H1 (cell line): ENCODE results near the gene B3GALNT1. TPM values are rescaled to one million over a fixed set of nuclear protein-coding genes. Genes with fewer than 3 reads are reported as not detected.
"Not testable (repeated sequence)": the region's sequence is repeated elsewhere in the genome, so short reads cannot be mapped to it uniquely, and the experiment has no call there.

Experiments
- CTCF ChIA-PET: fragments of 300-600 bp; sonication (Branson Sonifier 250); formaldehyde crosslinking; loops from one replicate; lab custom pipeline; 2021; ENCODE audit not compliant: partially characterized antibody; lab: Charles Lee
- POLR2A ChIA-PET: fragments of 300-600 bp; sonication (Branson Sonifier 250); formaldehyde crosslinking; loops from one replicate; lab custom pipeline; 2021; ENCODE audit warnings: inconsistent platforms; ENCODE audit not compliant: partially characterized antibody; lab: Charles Lee
- DNase-seq, 2 experiments: peaks; one replicate each; pipeline versions ENCODE4 v3.0.0 to v3.0.0-alpha.2; 2010 to 2022; ENCODE audit warnings: low spot score in 2 of 2, low read depth in 1 of 2, mixed read lengths in 1 of 2
- FAIRE-seq: peaks from 2 replicates; lab custom pipeline; 2011; peaks lifted over from hg19 to GRCh38; lab: Jason Lieb, UNC
- H2AFZ ChIP-seq: 2 replicates; pipeline ENCODE4 v1.8.1; 2012; ENCODE audit warnings: low read length, inconsistent platforms
- H2AK5ac ChIP-seq: 2 replicates; pipeline ENCODE4 v1.6.1; 2013; ENCODE audit warnings: low read depth, low read length
- H2BK120ac ChIP-seq: replicated peaks from 2 replicates; pipeline ENCODE3; 2013; ENCODE audit warnings: low read depth, low read length, inconsistent platforms
- H2BK12ac ChIP-seq: 2 replicates; pipeline ENCODE4 v1.6.1; 2013; ENCODE audit warnings: low read depth, low read length
- H2BK15ac ChIP-seq: 2 replicates; pipeline ENCODE4 v1.6.1; 2013; ENCODE audit warnings: low read length
- H2BK20ac ChIP-seq: 2 replicates; pipeline ENCODE4 v1.6.1; 2013; ENCODE audit warnings: low read length
- H2BK5ac ChIP-seq: 2 replicates; pipeline ENCODE4 v1.6.1; 2013; ENCODE audit warnings: low read depth, low read length
- H3K14ac ChIP-seq: 2 replicates; pipeline ENCODE4 v1.6.1; 2013; ENCODE audit warnings: inconsistent platforms; ENCODE audit not compliant: insufficient read length
- H3K18ac ChIP-seq: 2 replicates; pipeline ENCODE4 v1.6.1; 2013; ENCODE audit warnings: low read length; ENCODE audit errors: extremely low read depth
- H3K23ac ChIP-seq: 2 replicates; pipeline ENCODE4 v1.6.1; 2013; ENCODE audit warnings: inconsistent platforms; ENCODE audit not compliant: insufficient read length
- H3K23me2 ChIP-seq: 2 replicates; pipeline ENCODE4 v1.6.1; 2013; ENCODE audit warnings: low read depth, low read length
- H3K27ac ChIP-seq: 2 replicates; pipeline ENCODE4 v1.6.1; 2011; ENCODE audit warnings: low read depth, low read length, inconsistent platforms
- H3K27me3 ChIP-seq, 4 experiments: replicated peaks in 1 of 4; 1 replicate in 1 of 4; 2 replicates in 3 of 4; pipeline versions ENCODE4 v1.6.1 to v1.8.1; 2011 to 2013; ENCODE audit warnings: low read length in 3 of 4, mild to moderate bottlenecking in 3 of 4, inconsistent platforms in 2 of 4, mixed read lengths in 2 of 4, moderate library complexity in 1 of 4; ENCODE audit not compliant: control insufficient read depth in 3 of 4, insufficient read depth in 3 of 4; ENCODE audit errors: extremely low read depth in 1 of 4
- H3K36me3 ChIP-seq, 4 experiments: 2 replicates each; pipeline versions ENCODE4 v1.6.1 to v1.8.1; 2011 to 2013; ENCODE audit warnings: mild to moderate bottlenecking in 4 of 4, low read length in 3 of 4, moderate library complexity in 2 of 4, control low read depth in 1 of 4, inconsistent platforms in 1 of 4; ENCODE audit not compliant: insufficient read depth in 4 of 4, control insufficient read depth in 2 of 4
- H3K4ac ChIP-seq: replicated peaks from 2 replicates; pipeline ENCODE3; 2013; ENCODE audit warnings: low read length, low read depth, mixed read lengths, inconsistent platforms; ENCODE audit not compliant: insufficient read length
- H3K4me1 ChIP-seq, 4 experiments: replicated peaks in 1 of 4; 1 replicate in 1 of 4; 2 replicates in 3 of 4; pipeline versions ENCODE4 v1.6.1 to v1.8.1; 2011 to 2013; ENCODE audit warnings: low read length in 3 of 4, inconsistent platforms in 2 of 4, mixed read lengths in 1 of 4; ENCODE audit not compliant: insufficient read depth in 4 of 4, control insufficient read depth in 3 of 4
- H3K4me2 ChIP-seq, 2 experiments: 2 replicates each; pipeline versions ENCODE4 v1.6.1 to v1.8.1; 2011 to 2013; ENCODE audit warnings: low read depth in 2 of 2, low read length in 2 of 2, control low read depth in 1 of 2, inconsistent platforms in 1 of 2, mild to moderate bottlenecking in 1 of 2; ENCODE audit not compliant: insufficient read depth in 1 of 2
- H3K4me3 ChIP-seq, 4 experiments: fragments of 200-600, 300-600 bp in 1 of 4; sonication (generic), shearing (Covaris generic), sonication (Bioruptor Twin) in 1 of 4; 2 replicates each; pipeline versions ENCODE4 v1.5.1 to v1.8.1; 2011 to 2016; ENCODE audit warnings: low read length in 4 of 4, low read depth in 3 of 4, control low read depth in 2 of 4, inconsistent platforms in 2 of 4, mild to moderate bottlenecking in 2 of 4, mixed read lengths in 1 of 4, moderate library complexity in 1 of 4; ENCODE audit not compliant: insufficient read depth in 2 of 4; ENCODE audit errors: extremely low read depth in 1 of 4
- H3K56ac ChIP-seq: replicated peaks from 2 replicates; pipeline ENCODE3; 2013; ENCODE audit warnings: low read depth, mild to moderate bottlenecking, mixed read lengths, low read length, inconsistent platforms; ENCODE audit not compliant: insufficient read length
- H3K79me1 ChIP-seq: 2 replicates; pipeline ENCODE4 v1.6.1; 2013; ENCODE audit warnings: low read depth, low read length, control low read depth
- H3K79me2 ChIP-seq, 2 experiments: 2 replicates each; pipeline versions ENCODE4 v1.6.1 to v1.8.1; 2012 to 2013; ENCODE audit warnings: low read length in 2 of 2, mild to moderate bottlenecking in 2 of 2, inconsistent platforms in 1 of 2; ENCODE audit not compliant: insufficient read depth in 2 of 2, control insufficient read depth in 1 of 2
- H3K9ac ChIP-seq, 4 experiments: replicated peaks in 1 of 4; 1 replicate in 1 of 4; 2 replicates in 3 of 4; pipeline versions ENCODE4 v1.6.1 to v1.8.1; 2011 to 2013; ENCODE audit warnings: low read depth in 3 of 4, low read length in 3 of 4, control low read depth in 2 of 4, mild to moderate bottlenecking in 2 of 4, moderate library complexity in 2 of 4, inconsistent platforms in 1 of 4; ENCODE audit errors: extremely low read depth in 1 of 4
- H3K9me3 ChIP-seq, 2 experiments: 2 replicates each; pipeline versions ENCODE4 v1.6.1 to v1.8.1; 2012 to 2013; ENCODE audit warnings: mild to moderate bottlenecking in 2 of 2, moderate library complexity in 2 of 2, control low read depth in 1 of 2, inconsistent platforms in 1 of 2, low read depth in 1 of 2, low read length in 1 of 2, mixed read lengths in 1 of 2; ENCODE audit not compliant: insufficient read depth in 2 of 2
- H4K20me1 ChIP-seq, 2 experiments: replicated peaks in 1 of 2; 2 replicates each; pipeline versions ENCODE3 to v1.8.1; 2011 to 2013; ENCODE audit warnings: inconsistent platforms in 2 of 2, low read length in 2 of 2, mild to moderate bottlenecking in 1 of 2; ENCODE audit not compliant: insufficient read depth in 2 of 2, control insufficient read depth in 1 of 2
- H4K5ac ChIP-seq: 2 replicates; pipeline ENCODE4 v1.6.1; 2013; ENCODE audit warnings: low read length, low read depth, mixed read lengths, inconsistent platforms; ENCODE audit not compliant: insufficient read length
- H4K8ac ChIP-seq: 2 replicates; pipeline ENCODE4 v1.8.0; 2013; ENCODE audit warnings: mild to moderate bottlenecking, moderate library complexity, low read length, inconsistent platforms; ENCODE audit not compliant: insufficient read depth; ENCODE audit errors: extremely low read depth
- H4K91ac ChIP-seq: replicated peaks from 2 replicates; pipeline ENCODE3; 2013; ENCODE audit warnings: low read length, mixed read lengths, inconsistent platforms; ENCODE audit not compliant: insufficient read length
- WGBS, 2 experiments: shearing (Covaris generic) in 1 of 2; methylation state at CpG; one replicate each; pipeline versions ENCODE4 v1.1.6 to v1.1.7; 2013 to 2015; ENCODE audit warnings: low lambda C conversion rate in 2 of 2, mixed read lengths in 2 of 2, inconsistent platforms in 1 of 2, low coverage in 1 of 2, missing lambda C conversion rate in 1 of 2; ENCODE audit not compliant: insufficient replicate concordance in 2 of 2, insufficient coverage in 1 of 2, insufficient read length in 1 of 2; ENCODE audit errors: extremely low coverage in 1 of 2, missing lambda C conversion rate in 1 of 2; 5-methylcytosine and 5-hydroxymethylcytosine counted together
- polyA plus RNA-seq, 7 experiments: library from polyadenylated mRNA; depleted of rRNA in 3 of 7; stranded (reverse) in 5 of 7; unstranded in 2 of 7; fragments of >200 nt in 5 of 7; fragments of 200-250 nt in 2 of 7; gene quantifications; 1 replicate in 5 of 7; 2 replicates in 1 of 7; 4 replicates in 1 of 7; pipeline versions ENCODE4 v1.2.1 to v1.2.3, GENCODE V29; 2011 to 2013; ENCODE audit warnings: missing spikeins in 2 of 7, mixed read lengths in 2 of 7
- total RNA-seq: library from RNA; stranded (reverse); fragmentation: NEBNext Ultra II Directional; extraction: Animal tissue kit (Norgen Biotek cat#: 25700); gene quantifications from 2 replicates; pipeline ENCODE4 v1.2.1, GENCODE V29; 2021

B3GALNT1 gene
- total and polyA plus RNA-seq, 2 of the 8 experiments (the other 6 are each of a cell fraction or from before 2014, with no cell fraction given): 5.0 to 8.1 TPM

- H3K27me3 ChIP-seq, H2BK15ac ChIP-seq, FAIRE-seq, H3K4me2 ChIP-seq, H2BK12ac ChIP-seq, H3K9me3 ChIP-seq, POLR2A ChIA-PET, DNase-seq, H4K5ac ChIP-seq, H3K18ac ChIP-seq, H3K23me2 ChIP-seq, H4K91ac ChIP-seq, H3K9ac ChIP-seq, H3K56ac ChIP-seq, H4K8ac ChIP-seq, H3K4me1 ChIP-seq, H2BK20ac ChIP-seq, H3K4me3 ChIP-seq, H3K79me2 ChIP-seq, H3K14ac ChIP-seq, H3K79me1 ChIP-seq, H2BK120ac ChIP-seq, H3K23ac ChIP-seq, H2BK5ac ChIP-seq, H4K20me1 ChIP-seq, H3K4ac ChIP-seq, H2AFZ ChIP-seq, H3K27ac ChIP-seq, H2AK5ac ChIP-seq, H3K36me3 ChIP-seq: not testable (repeated sequence)
- WGBS, 2 experiments: 91% methylated on average over 5 of the region's 5 CpGs; no CpG with 5 or more reads in 1 of the 2 experiments
- CTCF ChIA-PET: interaction anchor here (0.6 to 1.2 kb wide), 2 partner anchors 62 to 1422 kb away, joined by 4 to 5 read pairs; no protein-coding TSS in a partner anchor
Observed at GRCh38 chr3:161034913-161035550, 70.1 kb downstream of the B3GALNT1 start.

Other genes starting within 250 kb of the B3GALNT1 start
- gene NMD3, start 116.0 kb upstream of the B3GALNT1 start, total RNA-seq: 64.2 and 67.7 TPM in 2 replicates
- 8.0 and 12.1 TPM in 2 replicates for gene NMD3, start 116.0 kb upstream of the B3GALNT1 start, polyA plus RNA-seq (2011; rRNA removed)